Stimulated activated CD4-positive, alpha-beta T cell treated with anti-CD3 and anti-CD28 coated beads, Interleukin-1b, Interleukin-23, amount 100 ng/mL, for 4 hours (primary cell): ENCODE measurements around the gene NHLRC3.
"Not testable (repeated sequence)": the region's sequence is repeated elsewhere in the genome, so short reads cannot be mapped to it uniquely, and the experiment has no call there.

Source experiments
- DNase-seq, 2 donors: peaks; one replicate each; pipeline ENCODE4 v3.0.0-alpha.2; 2020; ENCODE audit warnings: low read depth in 2 of 2

The NHLRC3 gene

GRCh38 chr13:39037880-39038568 lies at the start of gene NHLRC3, which contains the start of gene PROSER1:
Gene NHLRC3, plus strand, starts transcription at chr13:39038456. Its CDS starts 184 bp downstream, at chr13:39038640.
Gene PROSER1, minus strand, starts transcription at chr13:39038089. Its CDS starts 847 bp downstream, at chr13:39037242.
- DNase-seq = peak; percentile 60 to 68

- no peak for DNase-seq
Measured at GRCh38 chr13:38990693-38991092, 47.6 kb upstream of the NHLRC3 start, which contains the start of gene STOML3. Gene STOML3, minus strand, starts transcription at chr13:38990831. Its CDS starts 110 bp downstream, at chr13:38990721.

GRCh38 chr13:38993381-38993780 lies 44.9 kb upstream of the NHLRC3 start:
- no peak for DNase-seq

- DNase-seq = no peak
Measured at GRCh38 chr13:38998739-38999138, 39.5 kb upstream of the NHLRC3 start.

- not testable (repeated sequence) for DNase-seq
Measured at GRCh38 chr13:39006371-39007111, 31.7 kb upstream of the NHLRC3 start.

GRCh38 chr13:39012608-39013007 lies 25.6 kb upstream of the NHLRC3 start:
- DNase-seq = no peak

GRCh38 chr13:39013462-39013861 lies 24.8 kb upstream of the NHLRC3 start:
- no peak for DNase-seq

GRCh38 chr13:39016087-39016486 lies 22.2 kb upstream of the NHLRC3 start:
- no peak for DNase-seq

- DNase-seq = no peak
Measured at GRCh38 chr13:39016787-39017186, 21.5 kb upstream of the NHLRC3 start.

GRCh38 chr13:39020853-39021462 lies 17.3 kb upstream of the NHLRC3 start:
- DNase-seq = no peak

GRCh38 chr13:39023316-39023715 lies 14.9 kb upstream of the NHLRC3 start:
- DNase-seq = no peak

- DNase-seq = no peak
Measured at GRCh38 chr13:39023761-39024160, 14.5 kb upstream of the NHLRC3 start.

- no peak for DNase-seq
Measured at GRCh38 chr13:39025433-39025839, 12.8 kb upstream of the NHLRC3 start.

- DNase-seq = no peak
Measured at GRCh38 chr13:39032150-39032549, 6.1 kb upstream of the NHLRC3 start.

GRCh38 chr13:39034085-39034484 lies 4.2 kb upstream of the NHLRC3 start:
- no peak for DNase-seq

GRCh38 chr13:39035204-39035603 lies 3.1 kb upstream of the NHLRC3 start:
- DNase-seq = no peak

- no peak for DNase-seq
Measured at GRCh38 chr13:39035799-39036198, 2.5 kb upstream of the NHLRC3 start.

GRCh38 chr13:39036212-39036611 lies 2.0 kb upstream of the NHLRC3 start:
- no peak for DNase-seq

- DNase-seq = no peak
Measured at GRCh38 chr13:39037410-39037879, 811 bp upstream of the NHLRC3 start.

GRCh38 chr13:39038569-39039030 lies 344 bp downstream of the NHLRC3 start:
- DNase-seq = peak; percentile 19 to 22

GRCh38 chr13:39039041-39039440 lies 785 bp downstream of the NHLRC3 start:
- DNase-seq = no peak

GRCh38 chr13:39040206-39040605 lies 1.9 kb downstream of the NHLRC3 start:
- no peak for DNase-seq
